Measurements from ENCODE around the gene MAST4. TPM values are rescaled to one million over a fixed set of nuclear protein-coding genes. Genes with fewer than 3 reads are reported as not detected.

MAST4 gene
- total and polyA plus RNA-seq, 2 of the 13 experiments (the other 11 are each of a cell fraction or from before 2014, with no cell fraction given): 3.4 to 3.7 TPM

GRCh38 chr5:67063791-67064190 is 467.6 kb downstream of the MAST4 start:
- no peaks in the 10 kb centered on the region for H3K79me2 ChIP-seq (ENCODE audit: insufficient read depth, low read length)
- FAIRE-seq: no peak
- TF ChIP-seq GZF1 (CRISPR knock-in tag; IDR thresholded peaks at IDR 0.05) (no peak), ZNF432 (CRISPR knock-in tag; IDR thresholded peaks at IDR 0.05; ENCODE audit: borderline replicate concordance) (no peak), RNF2 (conservative IDR thresholded peaks at IDR 0.05; ENCODE audit: low read depth) (no peak), SALL2 (CRISPR knock-in tag; IDR thresholded peaks at IDR 0.05) (no peak), ZFP37 (CRISPR knock-in tag; IDR thresholded peaks at IDR 0.05; ENCODE audit: borderline replicate concordance) (no peak), ZNF615 (CRISPR knock-in tag; IDR thresholded peaks at IDR 0.05; ENCODE audit: borderline replicate concordance) (no peak), ZBTB34 (CRISPR knock-in tag; IDR thresholded peaks at IDR 0.05) (no peak), ZNF564 (CRISPR knock-in tag; IDR thresholded peaks at IDR 0.05) (no peak), THAP8 (CRISPR knock-in tag; IDR thresholded peaks at IDR 0.05; ENCODE audit: borderline replicate concordance) (no peak), ZFP36L1 (CRISPR knock-in tag; IDR thresholded peaks at IDR 0.05) (no peak), XRCC5 (optimal IDR thresholded peaks at IDR 0.05; ENCODE audit: low read length) (no peak), KAT8 (CRISPR knock-in tag; IDR thresholded peaks at IDR 0.05) (no peak), ZNF12 (CRISPR knock-in tag; IDR thresholded peaks at IDR 0.05) (no peak), ZFX (CRISPR knock-in tag; IDR thresholded peaks at IDR 0.05; ENCODE audit: low read depth) (no peak)
- in situ Hi-C loops (cut with HindIII; ENCODE audit: extremely low pct_ligation_motif_present, low pct_unique_long_range_greater_than_20kb) (no loop called here), intact Hi-C loops (cut with micrococcal nuclease; ENCODE audit: unreplicated experiment) (no loop called here)
- H3K9ac ChIP-seq (ENCODE audit: insufficient read depth, low read depth, low read length): no peak overlapping the region
- H3K9me3 ChIP-seq (ENCODE audit: low read length): no peaks in the 10 kb centered on the region
- ATAC-seq: no peak
- no peak overlapping the region for H3K27ac ChIP-seq (ENCODE audit: extremely low read length, insufficient read depth, low read length)
- WGBS (ENCODE audit: low lambda C conversion rate): 99% methylated on average over 3 of the region's 3 CpGs
- BruUV-seq (replicated peaks): no TSS peak
- H3K4me3 ChIP-seq (replicated peaks in 1 of 3; ENCODE audit: insufficient read depth in 1 of 3, low read depth in 2 of 3, low read length in 3 of 3): no peak overlapping the region
- DNase-seq (ENCODE audit: low spot score): no peak
- no peaks in the 10 kb centered on the region for H3K27me3 ChIP-seq (ENCODE audit: control insufficient read depth in 1 of 2, insufficient read depth in 2 of 2, low read length in 2 of 2)
- H4K20me1 ChIP-seq (ENCODE audit: insufficient read depth, low read length): no peaks in the 10 kb centered on the region; the same call in 1 of the 2 replicates
- ChIA-PET POLR2A (no interaction called here), CTCF (ENCODE audit: low intra/inter-chr PET ratio, low total read pairs) (no interaction called here)
- H3K36me3 ChIP-seq (replicated peaks in 1 of 2; ENCODE audit: control insufficient read depth in 1 of 2, insufficient read depth in 2 of 2, low read length in 2 of 2): no peaks in the 10 kb centered on the region
- no peak overlapping the region for H2AFZ ChIP-seq (ENCODE audit: low read length)
- peaks cover 11% of the 10 kb centered on the region for H3K4me1 ChIP-seq (ENCODE audit: insufficient read depth, low read length)
- no peak overlapping the region for H3K4me2 ChIP-seq (ENCODE audit: low read depth, low read length)

Data from HepG2 (cell line).